Measurements from ENCODE around the gene KCNN3. TPM values are rescaled to one million over a fixed set of nuclear protein-coding genes. Genes with fewer than 3 reads are reported as not detected.

KCNN3 gene
- total RNA-seq, 1 donor from 2014 or later: 4.0 TPM

DNA sequence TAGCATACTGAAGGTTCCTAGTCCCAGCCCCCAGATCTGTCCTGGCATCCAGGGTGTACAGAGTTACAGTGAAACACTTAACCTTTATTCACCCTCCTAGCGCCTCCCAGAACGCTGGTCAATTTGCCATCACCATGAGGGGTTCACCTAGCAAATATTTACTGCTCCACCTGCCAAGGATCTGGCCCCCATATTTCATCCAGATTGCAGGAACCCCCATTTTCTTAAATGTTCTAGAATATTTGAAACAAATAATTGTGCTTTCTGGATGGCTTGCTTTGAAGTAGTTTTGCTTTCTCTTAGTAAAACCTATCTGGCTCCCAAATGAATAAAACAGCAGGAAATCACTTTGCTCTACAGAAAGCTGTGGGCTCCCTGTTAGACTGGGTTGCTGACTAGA lies 37.7 kb downstream of the KCNN3 start:
- no peak for ATAC-seq
- intact Hi-C loops (cut with micrococcal nuclease): no loop called here
- DNase-seq: no peak

GRCh38 chr1:154831462-154831861 lies 38.6 kb downstream of the KCNN3 start:
- intact Hi-C loops (cut with micrococcal nuclease): no loop called here
- DNase-seq (no peak), ATAC-seq (peak; percentile 57)

GRCh38 chr1:154829062-154829461 lies 41.0 kb downstream of the KCNN3 start:
- intact Hi-C loops (cut with micrococcal nuclease): no loop called here
- no peak for DNase-seq
- no peak for ATAC-seq

DNA sequence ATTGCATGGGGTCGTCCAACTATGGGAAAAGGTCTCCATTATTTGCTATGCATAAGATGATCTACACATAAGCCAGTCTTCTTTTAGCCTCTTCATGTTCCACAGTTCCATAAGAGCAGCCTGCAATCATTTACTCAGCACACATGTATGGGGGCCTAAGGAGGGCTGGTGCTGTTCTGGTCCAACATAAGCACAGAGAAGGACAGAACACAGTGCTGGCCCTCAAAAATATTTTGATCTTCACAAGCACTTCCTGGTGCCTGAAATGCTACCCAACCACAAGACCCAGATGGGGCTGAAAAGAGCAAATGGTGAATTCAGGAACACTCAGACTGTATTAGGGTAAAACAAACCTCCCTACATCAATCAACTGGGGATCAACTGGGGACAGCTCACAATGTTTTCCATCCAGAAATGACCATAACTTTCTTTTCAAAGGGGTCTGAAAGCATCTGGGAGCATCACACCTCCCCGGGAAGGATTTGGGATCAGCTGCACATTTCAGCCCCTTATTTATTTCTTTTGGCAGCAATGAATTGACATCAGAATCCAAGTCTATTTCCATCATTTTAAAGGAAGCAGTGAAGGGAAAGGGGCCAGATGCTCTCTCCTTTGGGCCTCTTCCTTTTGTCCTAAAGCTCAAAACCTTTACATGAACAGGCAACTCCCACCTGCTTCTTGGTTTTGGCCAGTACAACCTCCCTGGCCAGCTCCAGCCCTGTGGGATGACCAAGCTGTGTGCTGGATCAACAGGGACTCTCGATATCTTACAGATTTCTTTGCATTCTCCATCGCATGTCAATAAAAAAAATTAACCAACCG lies 45.7 kb downstream of the KCNN3 start:
- intact Hi-C loops (cut with micrococcal nuclease): no loop called here
- DNase-seq: peak; percentile 55
- peak; percentile 68 for ATAC-seq

DNA sequence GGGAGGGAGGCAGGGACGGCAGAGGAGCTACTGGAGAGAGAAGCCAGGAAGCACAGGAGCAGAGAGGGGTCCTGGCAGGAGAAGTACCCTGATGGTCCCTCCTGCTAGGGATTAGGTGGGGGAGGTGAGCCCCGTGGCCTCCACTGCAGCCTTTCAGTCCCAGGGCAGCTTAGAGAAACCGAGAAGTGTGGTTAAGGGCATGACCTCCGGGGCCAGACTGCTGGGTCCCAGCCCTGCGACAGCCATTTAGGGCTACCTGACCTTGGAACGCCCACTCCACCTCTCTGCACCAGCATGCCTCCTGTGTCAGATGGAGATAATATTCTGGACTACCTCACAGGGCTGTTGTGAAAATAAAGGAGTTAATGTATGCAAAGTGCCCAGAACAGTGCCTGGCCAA lies 47.4 kb downstream of the KCNN3 start:
- intact Hi-C loops (cut with micrococcal nuclease): no loop called here
- ATAC-seq (no peak), DNase-seq (no peak)

DNA sequence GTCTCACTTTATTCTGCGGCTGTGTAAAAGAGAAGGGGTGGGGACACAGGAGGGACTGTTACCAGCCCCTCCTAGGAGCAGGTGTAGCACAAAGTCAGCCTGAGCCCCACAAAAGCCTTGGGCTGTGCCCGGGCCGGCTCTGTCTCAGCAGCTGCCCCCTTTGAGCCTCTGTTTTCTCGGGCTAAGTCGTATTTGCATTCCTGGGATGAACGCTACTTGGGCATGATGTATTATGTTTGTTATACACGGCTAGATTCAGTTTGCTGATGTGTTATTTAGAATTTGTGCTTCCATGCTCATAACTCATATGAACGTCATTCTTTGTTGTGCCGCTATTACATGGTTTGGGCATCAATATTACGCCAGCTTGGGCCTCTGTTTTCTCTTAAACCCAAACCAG lies 47.8 kb downstream of the KCNN3 start:
- intact Hi-C loops (cut with micrococcal nuclease): no loop called here
- ATAC-seq (no peak), DNase-seq (no peak)

DNA sequence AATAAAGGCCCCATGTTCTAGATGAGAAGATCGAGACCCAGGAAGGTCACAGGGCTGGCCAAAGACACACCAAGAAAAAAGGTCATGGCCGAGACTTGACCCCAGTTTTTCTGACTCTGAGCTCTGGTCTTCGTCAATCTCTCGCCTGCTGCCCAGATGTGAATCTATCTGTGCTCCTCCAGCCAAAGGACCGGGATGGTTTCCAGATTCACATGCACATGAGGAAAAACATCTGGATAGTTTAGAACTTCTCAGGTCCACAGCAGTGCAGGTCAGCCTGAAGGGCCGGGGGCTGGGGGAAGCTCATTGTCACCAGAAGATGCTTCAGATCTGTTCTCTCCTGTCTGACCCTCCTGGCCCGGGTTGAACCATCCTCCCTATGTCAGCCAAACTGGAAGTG lies 49.0 kb downstream of the KCNN3 start:
- DNase-seq (peak; percentile 62), ATAC-seq (peak; percentile 69)
- intact Hi-C loops (cut with micrococcal nuclease): no loop called here

- peak; percentile 6 for ATAC-seq
- intact Hi-C loops (cut with micrococcal nuclease): no loop called here
- DNase-seq: peak; percentile 62
Measured at GRCh38 chr1:154820646-154821045, 49.4 kb downstream of the KCNN3 start.

- no peak for DNase-seq
- peak; percentile 38 for ATAC-seq
- intact Hi-C loops (cut with micrococcal nuclease): no loop called here
Measured at GRCh38 chr1:154819628-154820590, 50.2 kb downstream of the KCNN3 start.

- intact Hi-C loops (cut with micrococcal nuclease): no loop called here
- no peak for DNase-seq
- no peak for ATAC-seq
Measured at GRCh38 chr1:154818911-154819310, 51.2 kb downstream of the KCNN3 start.

- no peak for DNase-seq
- intact Hi-C loops (cut with micrococcal nuclease): no loop called here
- ATAC-seq: no peak
Measured at GRCh38 chr1:154816937-154817336, 53.1 kb downstream of the KCNN3 start.

DNA sequence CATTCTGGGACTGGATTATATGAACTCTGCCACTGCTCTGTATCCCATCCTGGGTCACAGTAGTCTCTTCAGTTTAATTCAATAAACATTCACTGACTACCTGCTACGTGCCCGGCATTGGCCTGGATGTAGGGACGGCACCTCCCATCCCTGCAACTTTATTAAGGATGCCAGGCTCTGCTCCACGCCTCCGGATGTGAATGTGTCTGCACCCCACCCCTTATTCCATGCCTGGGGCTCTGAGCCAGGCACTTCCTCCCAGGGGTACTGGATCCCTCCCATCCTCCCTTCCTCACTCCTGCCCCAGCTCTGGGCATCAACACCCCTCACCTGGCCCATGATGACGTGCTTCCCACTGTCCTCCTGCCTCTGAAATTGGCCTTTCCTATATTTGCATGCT lies 53.7 kb downstream of the KCNN3 start:
- intact Hi-C loops (cut with micrococcal nuclease): no loop called here
- ATAC-seq: no peak
- DNase-seq: no peak

DNA sequence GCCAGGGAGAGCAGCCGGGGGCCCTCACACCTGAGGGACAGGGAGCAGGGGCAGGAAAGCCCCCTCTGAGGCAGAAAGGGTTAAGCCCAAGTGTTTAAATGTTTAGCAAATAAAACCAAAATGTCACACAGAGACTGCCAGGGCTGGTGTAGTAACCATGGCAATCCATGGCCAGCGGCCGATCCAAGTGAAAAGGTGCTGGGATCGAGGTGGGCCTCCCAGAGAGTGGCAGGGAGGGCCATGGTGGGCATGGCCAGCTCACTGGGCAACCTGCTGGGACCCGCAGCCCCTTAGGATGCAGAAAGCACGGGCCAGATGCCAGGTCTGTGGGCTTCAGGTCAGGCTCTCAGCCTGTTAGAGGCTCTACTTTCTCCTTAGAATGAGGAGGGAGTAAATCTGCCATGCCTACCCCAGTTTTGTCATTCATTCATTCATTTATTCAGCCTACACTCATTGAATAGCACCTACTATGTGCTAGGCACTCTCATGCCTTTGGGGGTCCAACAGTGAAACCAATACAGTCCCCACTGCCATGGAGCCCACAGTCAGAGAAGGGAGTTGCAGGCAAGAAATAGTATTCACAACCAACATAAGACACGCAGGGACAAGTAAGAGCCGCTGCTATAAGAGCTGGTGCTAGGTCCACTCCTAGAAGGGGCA lies 56.1 kb downstream of the KCNN3 start:
- DNase-seq (no peak), ATAC-seq (no peak)
- intact Hi-C loops (cut with micrococcal nuclease): no loop called here

DNA sequence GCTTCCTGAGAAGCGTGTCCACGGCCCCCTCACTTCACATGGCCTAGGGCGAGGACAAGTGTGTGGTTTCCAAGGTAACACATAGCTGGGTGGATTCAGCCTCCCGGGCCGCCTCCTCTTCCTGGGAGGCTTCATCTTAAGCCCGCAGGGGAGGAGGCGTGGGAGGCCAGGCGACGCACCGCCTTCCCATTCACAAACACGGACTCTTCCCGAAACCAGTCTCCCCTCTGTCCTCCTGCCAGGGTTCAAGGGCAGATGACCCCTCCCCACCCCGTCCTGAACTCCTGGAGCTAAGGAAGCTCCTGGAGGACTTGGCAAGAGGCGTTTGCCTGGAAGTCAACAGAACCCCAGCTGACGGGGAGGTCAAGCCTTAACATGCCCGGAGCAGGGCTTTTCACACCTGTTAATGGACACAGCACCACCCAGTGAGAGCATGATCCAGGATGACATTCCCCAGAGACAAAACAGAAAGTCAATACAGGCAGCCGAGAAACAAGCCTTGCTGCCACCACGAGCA lies 56.7 kb downstream of the KCNN3 start:
- DNase-seq: peak; percentile 57
- intact Hi-C loops (cut with micrococcal nuclease): no loop called here

GRCh38 chr1:154812877-154813276 lies 57.2 kb downstream of the KCNN3 start:
- ATAC-seq: no peak
- DNase-seq: no peak
- intact Hi-C loops (cut with micrococcal nuclease): no loop called here

More for the DNA sequence above, 56.7 kb downstream of the KCNN3 start:
- peak; percentile 69 for ATAC-seq

DNA sequence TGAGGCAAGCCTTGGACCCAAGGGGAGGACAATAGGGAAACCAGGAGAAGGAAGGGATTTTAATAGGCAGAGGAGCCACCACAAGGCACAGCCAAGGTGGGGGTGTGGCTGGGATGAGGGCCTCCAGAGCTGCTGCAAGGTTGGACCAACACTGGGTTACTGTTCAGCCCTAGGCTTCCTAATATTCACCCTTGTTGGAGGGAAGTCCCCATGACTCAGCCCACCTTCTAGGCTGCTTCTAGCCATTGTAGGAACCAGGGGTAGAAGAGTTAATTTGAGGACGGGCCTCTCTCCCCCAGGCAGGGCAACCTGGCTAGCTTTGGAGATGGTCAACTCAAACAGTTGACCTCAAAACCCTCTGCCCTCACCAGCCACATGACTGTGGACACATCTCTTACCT lies 59.5 kb downstream of the KCNN3 start:
- ATAC-seq (no peak), DNase-seq (no peak)
- intact Hi-C loops (cut with micrococcal nuclease): no loop called here

- intact Hi-C loops (cut with micrococcal nuclease): no loop called here
- DNase-seq: no peak
- ATAC-seq: peak; percentile 40
Measured at GRCh38 chr1:154809436-154810413, 60.4 kb downstream of the KCNN3 start.

GRCh38 chr1:154808909-154809262 lies 61.2 kb downstream of the KCNN3 start:
- ATAC-seq (peak; percentile 41), DNase-seq (peak; percentile 35)
- intact Hi-C loops (cut with micrococcal nuclease): no loop called here
